ENCODE data around the gene SHROOM2.
A peak's percentile ranks its signal among the peaks of the same experiment; 100 is the strongest.
"Not testable (repeated sequence)": the region's sequence is repeated elsewhere in the genome, so short reads cannot be mapped to it uniquely, and the experiment has no call there.

The SHROOM2 gene

DNA sequence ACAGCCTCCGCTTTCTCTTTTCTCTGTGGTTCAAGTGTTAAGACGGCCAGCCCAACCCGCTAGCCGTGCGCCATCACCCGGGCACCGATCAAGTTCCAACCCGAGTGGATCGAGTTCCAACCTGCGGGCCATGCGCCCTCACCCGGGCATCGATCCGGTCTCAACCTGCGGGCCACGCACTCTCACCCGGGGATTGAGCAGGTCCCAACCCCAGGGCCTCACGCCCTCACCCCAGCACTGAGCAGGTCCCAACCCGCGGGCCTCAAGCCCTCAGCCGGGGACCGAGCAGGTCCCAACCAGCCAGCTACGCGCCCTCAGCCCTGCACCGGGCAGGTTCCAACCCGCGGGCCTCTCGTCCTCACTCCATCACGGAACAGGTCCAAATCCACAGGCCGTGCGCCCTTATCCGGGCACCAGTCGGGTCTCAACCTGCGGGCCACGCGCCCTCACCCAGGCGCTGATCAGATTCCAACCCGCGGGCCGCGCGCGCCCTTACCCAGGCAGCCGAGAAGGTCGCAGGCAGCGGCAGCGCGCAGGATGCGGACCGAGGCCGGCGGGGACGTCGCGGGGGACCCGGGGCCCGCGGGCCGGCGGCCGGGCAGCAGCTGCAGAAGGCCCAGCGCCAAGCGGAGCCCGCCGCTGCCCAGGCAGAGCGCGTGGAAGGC, 21.0 kb upstream of the SHROOM2 start:
- in situ Hi-C loops (cut with HindIII; ENCODE audit: low pct_unique_long_range_greater_than_20kb, low sequenced_read_pairs) = no loop called here

DNA sequence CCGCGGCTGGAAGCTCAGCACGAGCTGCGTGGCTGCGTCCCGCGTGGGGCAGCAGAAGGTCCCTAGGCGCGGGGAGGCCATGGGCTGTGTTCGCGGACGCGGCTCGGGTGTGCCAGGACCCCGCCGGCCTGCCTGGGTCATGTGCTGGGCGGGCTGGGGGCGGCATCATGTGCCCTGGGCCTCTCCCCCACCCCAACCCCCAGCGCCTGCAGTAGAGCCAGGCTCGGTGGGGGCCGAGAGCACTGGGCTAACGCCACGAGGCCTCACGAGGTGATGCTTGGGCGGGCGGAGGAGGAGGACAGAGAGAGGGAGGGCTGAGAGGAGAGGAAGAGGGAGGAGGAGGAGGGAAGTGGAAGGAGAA, 20.5 kb upstream of the SHROOM2 start, which contains the start of gene GPR143:
Gene GPR143 (minus strand): TSS at position 111 of the 361 bp plus-strand sequence. CDS start 30 bp downstream, at position 81.
- no peak for TF ChIP-seq JUND (IDR thresholded peaks at IDR 0.05; ENCODE audit: low read depth)
- in situ Hi-C loops (cut with HindIII; ENCODE audit: low pct_unique_long_range_greater_than_20kb, low sequenced_read_pairs) = no loop called here
- no peak for DNase-seq (ENCODE audit: low read depth in 1 of 2, low spot score in 1 of 2)

More for the DNA sequence above, 21.0 kb upstream of the SHROOM2 start:
- no peak for TF ChIP-seq JUND (IDR thresholded peaks at IDR 0.05; ENCODE audit: low read depth)
- DNase-seq (ENCODE audit: low read depth in 1 of 2, low spot score in 1 of 2) = no peak

DNA sequence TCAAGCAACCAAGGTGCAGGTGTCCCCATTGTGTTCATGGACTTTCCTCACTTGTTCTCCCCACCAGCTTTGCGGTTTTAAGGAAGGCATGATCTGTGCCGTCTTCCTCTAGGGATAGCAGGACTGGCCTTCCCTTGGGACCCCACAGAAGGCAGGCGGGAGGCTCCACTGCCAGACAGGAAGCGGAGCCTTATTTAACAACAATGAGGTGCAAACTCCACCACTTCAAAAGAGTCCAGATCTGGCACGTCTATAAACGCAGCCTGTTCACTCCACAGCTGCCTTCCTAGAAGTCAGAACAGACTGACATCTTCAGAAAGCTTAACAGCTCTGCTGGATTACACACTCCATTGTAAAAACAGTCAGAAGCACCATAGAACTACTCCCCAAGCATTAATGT, 18.9 kb upstream of the SHROOM2 start:
- no peak for TF ChIP-seq JUND (IDR thresholded peaks at IDR 0.05; ENCODE audit: low read depth)
- in situ Hi-C loops (cut with HindIII; ENCODE audit: low pct_unique_long_range_greater_than_20kb, low sequenced_read_pairs) = no loop called here
- DNase-seq (ENCODE audit: low read depth in 1 of 2, low spot score in 1 of 2) = no peak

DNA sequence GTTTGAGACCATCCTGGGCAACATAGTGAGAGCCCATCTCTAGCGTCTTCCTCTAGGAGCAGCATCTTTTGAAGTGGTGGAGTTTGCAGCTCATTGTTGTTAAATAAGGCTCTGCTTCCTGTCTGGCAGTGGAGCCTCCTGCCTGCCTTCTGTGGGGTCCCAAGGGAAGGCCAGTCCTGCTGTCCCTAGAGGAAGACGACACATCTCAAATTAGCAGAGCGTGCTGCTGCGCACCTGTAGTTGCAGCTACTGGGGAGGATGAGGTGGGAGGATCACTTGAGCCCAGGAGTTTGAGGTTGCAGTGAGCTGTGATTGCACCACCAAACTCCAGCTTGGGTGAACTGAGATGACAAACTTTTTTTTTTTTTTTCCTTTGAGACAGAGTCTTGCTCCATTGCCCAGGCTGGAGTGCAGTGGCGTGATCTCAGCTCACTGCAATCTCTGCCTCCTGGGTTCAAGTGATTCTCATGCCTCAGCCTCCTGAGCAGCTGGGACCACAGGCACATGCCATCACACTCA, 17.8 kb upstream of the SHROOM2 start:
- in situ Hi-C loops (cut with HindIII; ENCODE audit: low pct_unique_long_range_greater_than_20kb, low sequenced_read_pairs); DNase-seq (ENCODE audit: low read depth in 1 of 2, low spot score in 1 of 2): not testable (repeated sequence)

DNA sequence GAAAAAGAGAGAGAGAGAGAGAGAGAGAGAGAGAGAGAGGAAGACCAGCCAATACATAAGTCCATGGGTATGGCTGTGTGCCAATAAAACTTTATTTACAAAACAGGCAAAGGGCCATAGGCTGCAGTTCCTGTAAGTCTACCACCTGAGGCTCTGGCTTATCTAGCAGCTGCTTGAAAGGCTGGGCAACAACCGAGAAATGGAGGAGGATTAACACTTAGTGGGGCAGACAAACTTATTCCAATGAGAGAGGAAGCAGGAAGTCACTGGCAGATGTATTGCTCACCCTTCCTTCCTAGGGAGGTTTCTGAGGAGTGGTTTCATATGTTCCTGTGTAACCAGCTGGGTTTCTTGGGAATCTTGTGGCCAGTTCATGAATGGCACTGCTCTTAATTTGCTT, 15.9 kb upstream of the SHROOM2 start:
- in situ Hi-C loops (cut with HindIII; ENCODE audit: low pct_unique_long_range_greater_than_20kb, low sequenced_read_pairs) = no loop called here
- peak in 1 of 2 experiments; percentile 29 for DNase-seq (ENCODE audit: low read depth in 1 of 2, low spot score in 1 of 2)
- TF ChIP-seq JUND (IDR thresholded peaks at IDR 0.05; ENCODE audit: low read depth) = no peak

DNA sequence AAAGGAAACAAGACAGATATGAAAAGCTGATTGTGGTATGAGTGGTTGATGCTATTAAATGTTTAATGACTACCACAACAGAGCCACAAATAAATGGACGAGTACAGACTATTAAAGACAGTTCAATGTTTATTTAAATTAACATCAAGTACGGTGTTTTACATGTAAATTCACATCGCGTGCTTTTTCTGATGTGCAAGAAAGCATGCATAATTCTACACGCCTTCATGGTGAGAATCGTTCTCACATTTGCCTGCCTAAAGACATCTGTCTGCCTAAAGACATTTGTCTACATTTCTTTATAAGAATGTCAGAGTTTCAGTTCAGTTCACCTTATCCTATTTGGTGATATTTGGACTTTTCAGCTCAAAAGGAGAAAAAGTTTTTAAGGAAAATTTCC, 13.3 kb upstream of the SHROOM2 start:
- TF ChIP-seq JUND (IDR thresholded peaks at IDR 0.05; ENCODE audit: low read depth) = no peak
- in situ Hi-C loops (cut with HindIII; ENCODE audit: low pct_unique_long_range_greater_than_20kb, low sequenced_read_pairs) = no loop called here
- no peak for DNase-seq (ENCODE audit: low read depth in 1 of 2, low spot score in 1 of 2)

DNA sequence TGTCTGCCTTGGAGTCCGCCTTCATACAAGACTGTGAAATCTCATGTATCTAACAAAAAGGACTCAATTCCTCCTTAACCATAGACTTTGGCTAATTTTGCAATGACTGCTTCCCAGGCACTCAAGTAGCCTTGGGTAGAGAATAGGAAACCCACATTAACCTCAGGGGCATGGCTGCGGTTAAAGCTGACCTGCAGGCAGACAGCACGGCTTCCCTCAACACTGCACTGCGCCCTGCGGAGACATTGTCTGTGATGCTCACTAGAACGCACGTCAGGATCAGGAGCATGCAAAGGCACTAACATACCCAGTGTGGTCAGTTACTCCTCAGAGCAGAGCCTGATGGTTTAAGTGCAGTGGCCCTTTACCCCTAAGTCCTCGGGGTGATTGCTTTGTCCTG, 10.3 kb upstream of the SHROOM2 start:
- no peak for DNase-seq (ENCODE audit: low read depth in 1 of 2, low spot score in 1 of 2)
- in situ Hi-C loops (cut with HindIII; ENCODE audit: low pct_unique_long_range_greater_than_20kb, low sequenced_read_pairs) = no loop called here

DNA sequence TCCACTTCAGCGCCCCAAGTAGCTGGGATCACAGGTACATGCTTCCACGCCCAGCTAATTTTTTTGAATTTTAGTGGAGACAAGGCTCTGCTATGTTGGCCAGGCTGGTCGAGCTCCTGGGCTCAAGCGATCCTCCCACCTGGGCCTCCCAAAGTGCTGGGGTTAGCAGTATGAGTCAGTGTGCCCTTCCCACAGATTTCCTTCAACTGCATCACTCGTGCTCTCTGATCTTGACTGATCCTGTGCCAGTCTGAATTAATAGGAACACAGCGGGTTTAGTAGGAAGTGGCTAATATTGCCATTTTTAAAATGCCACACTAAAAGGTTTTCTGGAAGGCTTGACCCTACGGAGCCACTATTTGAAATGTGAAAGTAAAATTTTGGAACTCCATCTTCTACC, 4.3 kb upstream of the SHROOM2 start:
- DNase-seq (ENCODE audit: low read depth in 1 of 2, low spot score in 1 of 2) = no peak
- no peak for TF ChIP-seq JUND (IDR thresholded peaks at IDR 0.05; ENCODE audit: low read depth)
- in situ Hi-C loops (cut with HindIII; ENCODE audit: low pct_unique_long_range_greater_than_20kb, low sequenced_read_pairs) = no loop called here

More for the DNA sequence above, 10.3 kb upstream of the SHROOM2 start:
- no peak for TF ChIP-seq JUND (IDR thresholded peaks at IDR 0.05; ENCODE audit: low read depth)

DNA sequence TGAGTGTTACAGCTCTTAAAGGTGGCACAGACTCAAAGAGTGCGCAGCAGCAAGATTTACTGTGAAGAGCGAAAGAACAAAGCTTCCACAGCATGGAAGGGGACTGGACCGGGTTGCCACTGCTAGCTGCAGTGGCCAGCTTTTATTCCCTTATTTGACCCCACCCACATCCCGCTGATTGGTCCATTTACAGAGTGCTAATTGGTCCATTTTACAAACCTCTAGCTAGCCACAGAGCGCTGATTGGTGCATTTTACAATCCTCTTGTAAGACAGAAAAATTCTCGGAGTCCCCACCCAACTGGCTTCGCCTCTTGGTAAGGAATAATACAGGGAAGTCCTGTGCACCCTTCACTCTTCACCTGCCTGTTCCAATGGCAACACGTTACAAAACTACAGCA, 1.9 kb upstream of the SHROOM2 start:
- no peak for DNase-seq (ENCODE audit: low read depth in 1 of 2, low spot score in 1 of 2)
- TF ChIP-seq JUND (IDR thresholded peaks at IDR 0.05; ENCODE audit: low read depth) = no peak
- in situ Hi-C loops (cut with HindIII; ENCODE audit: low pct_unique_long_range_greater_than_20kb, low sequenced_read_pairs) = no loop called here

DNA sequence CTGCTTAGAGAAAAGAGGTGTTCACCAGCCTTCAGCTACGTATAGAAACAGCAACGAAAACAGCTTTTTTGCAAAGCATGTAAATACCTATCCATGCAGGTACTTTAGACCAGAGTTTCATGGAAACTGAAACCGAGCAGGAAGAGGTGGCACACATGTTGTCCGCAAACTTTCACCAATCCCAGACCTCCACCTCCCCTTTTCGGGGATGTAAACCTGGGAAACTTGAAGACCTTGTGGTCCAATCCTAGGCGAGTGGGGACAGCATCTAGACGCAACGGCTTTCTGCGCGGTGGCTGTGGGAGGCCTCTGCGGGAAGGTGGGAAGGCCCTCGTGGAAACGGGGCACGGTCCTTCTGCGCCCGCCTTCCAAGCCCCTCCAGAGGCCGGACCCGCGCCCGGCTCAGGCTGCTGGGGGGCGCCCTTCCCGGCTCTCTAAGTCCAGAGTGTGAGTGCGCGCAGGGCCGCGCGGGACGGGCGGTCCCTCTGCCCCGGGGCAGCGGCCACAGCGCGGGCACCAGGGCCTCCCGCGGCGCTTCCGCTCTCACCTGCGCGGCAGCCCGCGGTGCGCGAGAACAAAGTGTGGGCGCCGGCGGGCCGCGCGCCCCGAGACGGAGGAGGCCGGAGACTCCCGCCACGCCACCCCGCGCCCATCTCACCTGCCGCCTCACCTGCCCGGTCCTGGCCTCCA, 830 bp upstream of the SHROOM2 start:
- in situ Hi-C loops (cut with HindIII; ENCODE audit: low pct_unique_long_range_greater_than_20kb, low sequenced_read_pairs) = no loop called here
- DNase-seq (ENCODE audit: low read depth in 1 of 2, low spot score in 1 of 2) = no peak
- TF ChIP-seq JUND (IDR thresholded peaks at IDR 0.05; ENCODE audit: low read depth) = no peak

DNA sequence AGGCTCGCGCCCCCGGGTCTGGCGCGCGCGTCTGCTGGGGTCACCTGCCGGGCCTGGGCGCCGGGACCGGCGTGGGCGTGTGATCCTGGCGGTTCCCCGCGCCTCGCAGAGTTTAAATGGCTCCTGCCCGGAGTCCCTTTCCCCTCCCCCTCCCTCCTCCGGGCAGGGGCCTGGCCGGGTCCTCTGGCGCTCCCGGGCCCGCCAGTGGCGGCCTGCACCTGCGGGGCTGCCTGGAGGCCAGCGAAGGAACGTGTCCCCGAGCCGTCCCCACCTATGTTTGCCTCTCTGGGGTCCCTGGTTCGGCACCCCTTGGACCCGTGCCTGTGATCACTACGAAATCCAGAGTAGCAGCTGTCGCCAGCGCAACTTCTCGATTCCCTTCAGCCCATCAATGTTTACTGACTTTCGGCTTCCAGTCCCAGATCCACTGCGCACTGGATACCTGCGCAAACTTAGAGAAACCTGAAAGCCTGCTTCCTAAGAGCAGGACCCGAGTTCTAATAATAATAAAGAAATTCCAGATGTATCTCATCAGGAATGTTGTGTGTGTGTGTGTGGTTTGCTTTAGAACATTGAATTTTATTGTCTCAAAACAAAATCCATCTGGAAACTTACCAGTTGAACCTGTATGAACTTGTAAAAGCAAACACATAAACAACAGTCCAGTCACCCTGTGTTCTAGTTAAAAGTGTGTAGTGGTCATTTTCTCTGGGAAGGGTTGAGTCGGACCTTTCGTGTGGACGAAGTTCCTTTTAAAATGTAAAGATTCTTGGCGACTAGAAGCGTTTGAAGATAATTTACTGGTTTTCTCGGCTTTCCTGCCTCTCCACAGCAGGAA, 788 bp downstream of the SHROOM2 start:
- in situ Hi-C loops (cut with HindIII; ENCODE audit: low pct_unique_long_range_greater_than_20kb, low sequenced_read_pairs) = no loop called here
- peak in 1 of 2 experiments; percentile 53 for DNase-seq (ENCODE audit: low read depth in 1 of 2, low spot score in 1 of 2)
- TF ChIP-seq JUND (IDR thresholded peaks at IDR 0.05; ENCODE audit: low read depth) = no peak

DNA sequence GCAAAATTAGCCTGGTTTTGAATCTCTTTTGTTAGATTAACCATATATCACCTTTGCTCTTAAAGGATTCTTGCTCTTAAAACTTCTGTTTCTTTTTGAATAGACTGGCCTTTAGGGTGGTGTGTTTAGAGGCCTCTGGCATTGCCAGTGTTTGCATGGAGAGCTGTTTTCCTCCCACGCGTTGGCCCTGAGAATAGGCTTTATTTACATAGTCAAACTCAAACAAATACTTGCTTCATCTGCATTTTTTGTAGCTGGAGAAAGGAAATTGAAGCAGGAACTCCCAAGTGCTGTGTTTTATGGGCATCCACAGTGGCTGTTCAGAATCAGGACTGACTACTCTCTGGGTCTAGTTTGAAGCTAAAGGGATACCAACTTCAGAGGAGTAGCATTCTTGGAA, 2.7 kb downstream of the SHROOM2 start:
- no peak for TF ChIP-seq JUND (IDR thresholded peaks at IDR 0.05; ENCODE audit: low read depth)

DNA sequence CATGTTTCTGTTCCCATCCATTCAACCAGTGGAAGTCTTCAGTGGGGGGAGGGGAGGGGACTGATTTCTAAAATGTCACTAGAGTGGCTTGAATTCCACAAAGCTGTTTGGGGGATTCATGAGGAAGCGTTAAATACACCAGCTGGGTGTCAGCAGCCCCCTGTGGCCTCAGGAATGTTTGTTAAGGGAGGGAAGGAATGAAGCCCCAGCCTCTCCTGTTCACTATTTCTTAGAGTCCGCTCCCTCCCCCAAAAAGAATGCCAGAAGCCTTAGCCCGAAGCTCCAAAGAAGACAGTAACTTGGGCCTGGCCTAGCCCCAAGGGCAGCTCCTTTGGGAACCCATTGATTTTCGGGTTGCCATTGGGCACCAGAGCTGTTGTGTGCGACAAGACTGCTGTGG, 3.3 kb downstream of the SHROOM2 start:
- no peak for DNase-seq (ENCODE audit: low read depth in 1 of 2, low spot score in 1 of 2)
- TF ChIP-seq JUND (IDR thresholded peaks at IDR 0.05; ENCODE audit: low read depth) = no peak
- in situ Hi-C loops (cut with HindIII; ENCODE audit: low pct_unique_long_range_greater_than_20kb, low sequenced_read_pairs) = no loop called here

More for the DNA sequence above, 2.7 kb downstream of the SHROOM2 start:
- in situ Hi-C loops (cut with HindIII; ENCODE audit: low pct_unique_long_range_greater_than_20kb, low sequenced_read_pairs) = no loop called here
- DNase-seq (ENCODE audit: low read depth in 1 of 2, low spot score in 1 of 2) = peak; percentile 56 to 93
